Colonic mucosa (tissue), 4 donors: ENCODE data around the gene AMOTL2. TPM values are rescaled to one million over a fixed set of nuclear protein-coding genes. Genes with fewer than 3 reads are reported as not detected.

Experiments used
- DNase-seq: peaks from one replicate; pipeline ENCODE4 v3.0.0-alpha.2; 2020
- H3K27ac ChIP-seq: fragments of 200-600 bp; one replicate; pipeline ENCODE4 v1.8.0; 2021
- H3K27me3 ChIP-seq: fragments of 200-600 bp; one replicate; pipeline ENCODE4 v1.8.0; 2021
- H3K36me3 ChIP-seq: fragments of 200-600 bp; one replicate; pipeline ENCODE4 v1.8.0; 2021
- H3K4me1 ChIP-seq: fragments of 200-600 bp; one replicate; pipeline ENCODE4 v1.8.0; 2021; ENCODE audit warnings: mild to moderate bottlenecking
- H3K4me3 ChIP-seq: fragments of 200-600 bp; one replicate; pipeline ENCODE4 v1.8.0; 2021
- H3K9ac ChIP-seq, 2 donors: one replicate each; pipeline ENCODE4 v1.7.0; 2013; ENCODE audit warnings: control low read depth in 2 of 2, low read depth in 2 of 2, low read length in 2 of 2
- H3K9me3 ChIP-seq: fragments of 200-600 bp; one replicate; pipeline ENCODE4 v1.8.0; 2021
- CTCF ChIP-seq: fragments of 200-600 bp; IDR thresholded peaks from one replicate; pipeline ENCODE4 v1.8.0; 2022; ENCODE audit warnings: antibody characterized with exemption, mild to moderate bottlenecking
- intact Hi-C: fragments of 100-400 bp; cut with DNase I; formaldehyde crosslinking; loops from one replicate; pipeline ENCODE4 v1.14.1; 2022
- total RNA-seq, 2 donors: library from RNA; stranded (reverse); fragmentation: NEBNext Ultra II Directional in 1 of 2; extraction: Animal tissue kit (Norgen Biotek cat#: 25700) in 1 of 2; gene quantifications; one replicate each; pipeline ENCODE4 v1.2.1, GENCODE V29; 2021
- donor health status: healthy.
- donor health status: DM: no; HTN: no; CAD: no.
- donor health status: DM: no; HTN: no; CAD: no.

The AMOTL2 gene
- total RNA-seq, 2 donors from 2014 or later, result 17.8 to 19.9 TPM

GRCh38 chr3:134341389-134341788 is 32.9 kb downstream of the AMOTL2 start:
- Histone ChIP-seq H3K27me3 (no peaks in the 10 kb centered on the region), H3K36me3 (no peaks in the 10 kb centered on the region), H3K4me3 (no peak overlapping the region), H3K9me3 (peaks cover 2% of the 10 kb centered on the region), H3K4me1 (no peaks in the 10 kb centered on the region), H3K27ac (no peak overlapping the region), H3K9ac (no peak overlapping the region)
- intact Hi-C loops, result no loop called here
- no peak for TF ChIP-seq CTCF
- DNase-seq, result no peak

GRCh38 chr3:134340982-134341365 is 33.3 kb downstream of the AMOTL2 start:
- Histone ChIP-seq H3K27ac (no peak overlapping the region), H3K27me3 (no peaks in the 10 kb centered on the region), H3K9me3 (no peaks in the 10 kb centered on the region), H3K4me1 (no peaks in the 10 kb centered on the region), H3K9ac (no peak overlapping the region), H3K4me3 (no peak overlapping the region), H3K36me3 (no peaks in the 10 kb centered on the region)
- no peak for DNase-seq
- no peak for TF ChIP-seq CTCF
- intact Hi-C loops, result no loop called here

GRCh38 chr3:134340362-134340981 is 33.8 kb downstream of the AMOTL2 start:
- no peak overlapping the region for H3K9ac ChIP-seq
- H3K27me3 ChIP-seq, result no peaks in the 10 kb centered on the region
- no peak for DNase-seq
- H3K27ac ChIP-seq, result no peak overlapping the region
- no peaks in the 10 kb centered on the region for H3K9me3 ChIP-seq
- intact Hi-C loops, result no loop called here
- no peak overlapping the region for H3K4me3 ChIP-seq
- no peaks in the 10 kb centered on the region for H3K36me3 ChIP-seq
- H3K4me1 ChIP-seq, result no peaks in the 10 kb centered on the region
- no peak for TF ChIP-seq CTCF

GRCh38 chr3:134339913-134340312 is 34.3 kb downstream of the AMOTL2 start:
- Histone ChIP-seq H3K36me3 (no peaks in the 10 kb centered on the region), H3K27me3 (no peaks in the 10 kb centered on the region), H3K9me3 (no peaks in the 10 kb centered on the region), H3K27ac (no peak overlapping the region), H3K9ac (no peak overlapping the region), H3K4me3 (no peak overlapping the region), H3K4me1 (no peaks in the 10 kb centered on the region)
- no peak for TF ChIP-seq CTCF
- intact Hi-C loops, result no loop called here
- no peak for DNase-seq

- intact Hi-C loops, result no loop called here
- H3K27ac ChIP-seq, result no peak overlapping the region
These were observed 34.9 kb downstream of the AMOTL2 start for GRCh38 chr3:134339331-134339730.

More at GRCh38 chr3:134339331-134339730, 34.9 kb downstream of the AMOTL2 start:
- Histone ChIP-seq H3K4me1 (no peaks in the 10 kb centered on the region), H3K36me3 (no peaks in the 10 kb centered on the region), H3K4me3 (no peak overlapping the region), H3K9me3 (no peaks in the 10 kb centered on the region), H3K9ac (no peak overlapping the region), H3K27me3 (no peaks in the 10 kb centered on the region)
- no peak for DNase-seq
- no peak for TF ChIP-seq CTCF
